Stimulated activated CD8-positive, alpha-beta memory T cell treated with anti-CD3 and anti-CD28 coated beads, Interleukin-4, amount 100 ng/mL, for 1 hour (primary cell): ENCODE results near the gene FAM180A.
"Not testable (repeated sequence)": the region's sequence is repeated elsewhere in the genome, so short reads cannot be mapped to it uniquely, and the experiment has no call there.

ENCODE experiments used
- DNase-seq, 2 donors: peaks; one replicate each; pipeline ENCODE4 v3.0.0-alpha.2; 2020; ENCODE audit warnings: low read depth in 2 of 2, low spot score in 1 of 2

The FAM180A gene

GRCh38 chr7:135742371-135742770 lies 6.2 kb downstream of the FAM180A start:
- no peak for DNase-seq

- no peak for DNase-seq
These were observed 6.7 kb downstream of the FAM180A start for GRCh38 chr7:135741905-135742304.

GRCh38 chr7:135740889-135741288 lies 7.7 kb downstream of the FAM180A start:
- DNase-seq, result no peak

- not testable (repeated sequence) for DNase-seq
These were observed 11.3 kb downstream of the FAM180A start for GRCh38 chr7:135737306-135737647.

- no peak for DNase-seq
These were observed 11.9 kb downstream of the FAM180A start for GRCh38 chr7:135736586-135737305.

GRCh38 chr7:135734343-135734689 lies 14.3 kb downstream of the FAM180A start:
- DNase-seq, result no peak

GRCh38 chr7:135733603-135734342 lies 14.8 kb downstream of the FAM180A start:
- DNase-seq, result no peak

GRCh38 chr7:135731131-135731530 lies 17.5 kb downstream of the FAM180A start:
- no peak for DNase-seq

GRCh38 chr7:135729230-135729629 lies 19.4 kb downstream of the FAM180A start:
- no peak for DNase-seq

GRCh38 chr7:135728136-135728669 lies 20.4 kb downstream of the FAM180A start, which contains the start of gene SLC13A4:
Gene SLC13A4, minus strand, starts transcription at chr7:135728186. Its CDS starts 690 bp downstream, at chr7:135727496.
- DNase-seq, result no peak

GRCh38 chr7:135726911-135727673 lies 21.5 kb downstream of the FAM180A start:
- DNase-seq, result no peak

- no peak for DNase-seq
These were observed 22.3 kb downstream of the FAM180A start for GRCh38 chr7:135726276-135726788.

- DNase-seq, result no peak
These were observed 25.2 kb downstream of the FAM180A start for GRCh38 chr7:135723411-135723810.

- no peak for DNase-seq
These were observed 27.3 kb downstream of the FAM180A start for GRCh38 chr7:135721198-135721820.

GRCh38 chr7:135719688-135720087 lies 28.9 kb downstream of the FAM180A start:
- DNase-seq, result no peak

GRCh38 chr7:135718794-135719437 lies 29.7 kb downstream of the FAM180A start:
- DNase-seq, result no peak

- no peak for DNase-seq
These were observed 30.4 kb downstream of the FAM180A start for GRCh38 chr7:135718219-135718618.

- DNase-seq, result no peak
These were observed 30.9 kb downstream of the FAM180A start for GRCh38 chr7:135717693-135718092.

GRCh38 chr7:135716677-135717238 lies 31.9 kb downstream of the FAM180A start:
- no peak for DNase-seq

- DNase-seq, result no peak
These were observed 32.9 kb downstream of the FAM180A start for GRCh38 chr7:135715673-135716072.
